Measurements from ENCODE around the gene DOC2B. TPM values are rescaled to one million over a fixed set of nuclear protein-coding genes. Genes with fewer than 3 reads are reported as not detected.

Gene DOC2B
- total RNA-seq, 1 experiment from 2014 or later, result 2.7 TPM

DNA sequence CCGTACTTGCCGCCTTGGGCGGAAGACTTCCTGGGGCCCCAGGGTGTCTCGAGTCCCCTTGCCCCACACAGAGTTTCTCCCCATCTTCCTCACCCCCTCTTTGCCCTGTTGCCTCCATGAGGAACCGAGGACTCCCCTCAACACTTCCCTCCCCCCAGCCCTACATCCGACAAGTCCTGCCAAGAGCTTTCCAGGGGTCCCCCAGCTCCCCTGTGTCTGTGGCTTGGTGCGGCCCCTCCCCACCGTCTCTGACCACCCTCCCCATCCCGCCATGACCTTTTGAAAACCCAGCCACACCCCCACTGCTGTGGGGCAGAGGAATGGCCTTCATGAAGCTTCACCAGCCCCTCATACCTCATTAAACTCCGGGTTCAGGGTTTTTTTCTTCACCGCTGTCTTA is 32.7 kb downstream of the DOC2B start:
- no peaks in the 10 kb centered on the region for H3K9me3 Mint-ChIP-seq
- H3K4me1 Mint-ChIP-seq, result no peaks in the 10 kb centered on the region
- TF ChIP-seq ZNF232 (CRISPR knock-in tag; IDR thresholded peaks at IDR 0.05) (no peak), NFATC4 (CRISPR knock-in tag; IDR thresholded peaks at IDR 0.05) (no peak), ZNF263 (CRISPR knock-in tag; IDR thresholded peaks at IDR 0.05; ENCODE audit: low read depth) (no peak), RELA (CRISPR knock-in tag; IDR thresholded peaks at IDR 0.05; ENCODE audit: borderline replicate concordance) (no peak), ELF4 (CRISPR knock-in tag; IDR thresholded peaks at IDR 0.05; ENCODE audit: low read depth) (no peak), ZNF121 (CRISPR knock-in tag; IDR thresholded peaks at IDR 0.05) (no peak), FOXP1 (CRISPR knock-in tag; IDR thresholded peaks at IDR 0.05; ENCODE audit: borderline replicate concordance) (no peak), MYBL2 (CRISPR knock-in tag; IDR thresholded peaks at IDR 0.05) (no peak), PRRX2 (CRISPR knock-in tag; IDR thresholded peaks at IDR 0.05) (no peak), NFE2L1 (CRISPR knock-in tag; IDR thresholded peaks at IDR 0.05) (no peak), KAT7 (CRISPR knock-in tag; IDR thresholded peaks at IDR 0.05; ENCODE audit: borderline replicate concordance) (no peak)
- TF ChIP-seq, protein P1, sequence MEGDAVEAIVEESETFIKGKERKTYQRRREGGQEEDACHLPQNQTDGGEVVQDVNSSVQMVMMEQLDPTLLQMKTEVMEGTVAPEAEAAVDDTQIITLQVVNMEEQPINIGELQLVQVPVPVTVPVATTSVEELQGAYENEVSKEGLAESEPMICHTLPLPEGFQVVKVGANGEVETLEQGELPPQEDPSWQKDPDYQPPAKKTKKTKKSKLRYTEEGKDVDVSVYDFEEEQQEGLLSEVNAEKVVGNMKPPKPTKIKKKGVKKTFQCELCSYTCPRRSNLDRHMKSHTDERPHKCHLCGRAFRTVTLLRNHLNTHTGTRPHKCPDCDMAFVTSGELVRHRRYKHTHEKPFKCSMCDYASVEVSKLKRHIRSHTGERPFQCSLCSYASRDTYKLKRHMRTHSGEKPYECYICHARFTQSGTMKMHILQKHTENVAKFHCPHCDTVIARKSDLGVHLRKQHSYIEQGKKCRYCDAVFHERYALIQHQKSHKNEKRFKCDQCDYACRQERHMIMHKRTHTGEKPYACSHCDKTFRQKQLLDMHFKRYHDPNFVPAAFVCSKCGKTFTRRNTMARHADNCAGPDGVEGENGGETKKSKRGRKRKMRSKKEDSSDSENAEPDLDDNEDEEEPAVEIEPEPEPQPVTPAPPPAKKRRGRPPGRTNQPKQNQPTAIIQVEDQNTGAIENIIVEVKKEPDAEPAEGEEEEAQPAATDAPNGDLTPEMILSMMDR (IDR thresholded peaks at IDR 0.05), result no peak
- TF ChIP-seq, protein P2, sequence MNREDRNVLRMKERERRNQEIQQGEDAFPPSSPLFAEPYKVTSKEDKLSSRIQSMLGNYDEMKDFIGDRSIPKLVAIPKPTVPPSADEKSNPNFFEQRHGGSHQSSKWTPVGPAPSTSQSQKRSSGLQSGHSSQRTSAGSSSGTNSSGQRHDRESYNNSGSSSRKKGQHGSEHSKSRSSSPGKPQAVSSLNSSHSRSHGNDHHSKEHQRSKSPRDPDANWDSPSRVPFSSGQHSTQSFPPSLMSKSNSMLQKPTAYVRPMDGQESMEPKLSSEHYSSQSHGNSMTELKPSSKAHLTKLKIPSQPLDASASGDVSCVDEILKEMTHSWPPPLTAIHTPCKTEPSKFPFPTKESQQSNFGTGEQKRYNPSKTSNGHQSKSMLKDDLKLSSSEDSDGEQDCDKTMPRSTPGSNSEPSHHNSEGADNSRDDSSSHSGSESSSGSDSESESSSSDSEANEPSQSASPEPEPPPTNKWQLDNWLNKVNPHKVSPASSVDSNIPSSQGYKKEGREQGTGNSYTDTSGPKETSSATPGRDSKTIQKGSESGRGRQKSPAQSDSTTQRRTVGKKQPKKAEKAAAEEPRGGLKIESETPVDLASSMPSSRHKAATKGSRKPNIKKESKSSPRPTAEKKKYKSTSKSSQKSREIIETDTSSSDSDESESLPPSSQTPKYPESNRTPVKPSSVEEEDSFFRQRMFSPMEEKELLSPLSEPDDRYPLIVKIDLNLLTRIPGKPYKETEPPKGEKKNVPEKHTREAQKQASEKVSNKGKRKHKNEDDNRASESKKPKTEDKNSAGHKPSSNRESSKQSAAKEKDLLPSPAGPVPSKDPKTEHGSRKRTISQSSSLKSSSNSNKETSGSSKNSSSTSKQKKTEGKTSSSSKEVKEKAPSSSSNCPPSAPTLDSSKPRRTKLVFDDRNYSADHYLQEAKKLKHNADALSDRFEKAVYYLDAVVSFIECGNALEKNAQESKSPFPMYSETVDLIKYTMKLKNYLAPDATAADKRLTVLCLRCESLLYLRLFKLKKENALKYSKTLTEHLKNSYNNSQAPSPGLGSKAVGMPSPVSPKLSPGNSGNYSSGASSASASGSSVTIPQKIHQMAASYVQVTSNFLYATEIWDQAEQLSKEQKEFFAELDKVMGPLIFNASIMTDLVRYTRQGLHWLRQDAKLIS (CRISPR knock-in tag; IDR thresholded peaks at IDR 0.05; ENCODE audit: borderline replicate concordance), result no peak
- TF ChIP-seq, protein P3, sequence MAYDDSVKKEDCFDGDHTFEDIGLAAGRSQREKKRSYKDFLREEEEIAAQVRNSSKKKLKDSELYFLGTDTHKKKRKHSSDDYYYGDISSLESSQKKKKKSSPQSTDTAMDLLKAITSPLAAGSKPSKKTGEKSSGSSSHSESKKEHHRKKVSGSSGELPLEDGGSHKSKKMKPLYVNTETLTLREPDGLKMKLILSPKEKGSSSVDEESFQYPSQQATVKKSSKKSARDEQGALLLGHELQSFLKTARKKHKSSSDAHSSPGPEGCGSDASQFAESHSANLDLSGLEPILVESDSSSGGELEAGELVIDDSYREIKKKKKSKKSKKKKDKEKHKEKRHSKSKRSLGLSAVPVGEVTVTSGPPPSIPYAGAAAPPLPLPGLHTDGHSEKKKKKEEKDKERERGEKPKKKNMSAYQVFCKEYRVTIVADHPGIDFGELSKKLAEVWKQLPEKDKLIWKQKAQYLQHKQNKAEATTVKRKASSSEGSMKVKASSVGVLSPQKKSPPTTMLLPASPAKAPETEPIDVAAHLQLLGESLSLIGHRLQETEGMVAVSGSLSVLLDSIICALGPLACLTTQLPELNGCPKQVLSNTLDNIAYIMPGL (CRISPR knock-in tag; IDR thresholded peaks at IDR 0.05), result no peak
- DNase-seq (ENCODE audit: low spot score) (no peak), ATAC-seq (no peak)
- no peak overlapping the region for H3K4me3 Mint-ChIP-seq
- no peaks in the 10 kb centered on the region for H3K27me3 Mint-ChIP-seq (ENCODE audit: low read depth)
- CTCF ChIA-PET, result interaction anchor here (0.6 to 1.5 kb wide), 4 partner anchors 12 to 240 kb away, joined by 3 to 6 read pairs (median 3); no protein-coding TSS in a partner anchor
- POLR2A ChIA-PET, result no interaction called here
- H3K36me3 Mint-ChIP-seq, result no peaks in the 10 kb centered on the region
- H3K27ac Mint-ChIP-seq, result no peak overlapping the region

DNA sequence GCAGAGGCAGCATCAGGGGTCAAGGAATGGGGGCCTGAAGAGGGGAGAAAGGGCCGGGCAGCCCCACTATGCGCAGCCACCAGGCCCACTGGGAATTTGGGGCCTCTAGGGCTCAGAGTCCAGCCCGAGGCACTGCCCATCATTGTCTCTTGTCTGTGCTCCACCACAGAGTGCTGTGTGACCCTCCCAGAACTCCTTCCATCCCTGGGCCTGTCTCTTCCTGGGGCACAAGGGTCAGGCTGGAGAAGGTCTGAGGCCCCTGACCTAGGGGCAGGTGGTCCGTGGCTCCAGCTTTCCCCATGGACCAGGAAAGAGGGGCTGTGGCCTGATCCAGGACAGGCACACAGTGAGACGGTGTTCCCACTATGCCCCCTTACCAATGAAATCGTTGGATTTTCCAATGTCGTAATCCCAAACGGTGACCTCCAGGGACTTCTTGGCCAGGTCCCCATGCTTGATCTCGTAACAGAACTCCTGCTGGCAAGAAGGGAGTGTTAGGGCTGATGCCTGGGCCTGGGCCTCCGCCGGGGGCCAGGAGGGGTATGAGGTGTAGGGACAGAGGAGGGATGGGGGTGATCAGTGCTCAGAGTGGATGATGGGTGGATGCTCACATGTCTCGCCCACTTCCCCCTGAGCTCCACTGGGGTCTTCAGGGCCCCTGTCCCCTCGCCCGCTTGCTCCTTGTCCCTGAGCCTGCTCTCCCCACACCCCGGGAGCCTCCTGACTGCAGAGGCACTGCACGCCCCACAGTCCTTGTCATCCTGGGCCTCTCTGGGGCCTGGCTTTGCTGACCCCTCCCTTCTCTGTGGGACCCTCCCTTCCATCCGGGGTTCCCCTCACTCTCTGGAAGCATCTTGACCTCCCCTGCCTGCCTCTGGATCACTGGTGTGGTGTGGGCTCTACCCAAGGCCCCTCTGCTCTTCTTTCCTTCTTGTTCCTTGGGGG is 33.4 kb downstream of the DOC2B start:
- ChIA-PET CTCF (interaction anchor here (1.5 kb wide), 1 partner anchor 13 kb away, joined by 3 read pairs; no protein-coding TSS in a partner anchor), POLR2A (no interaction called here)
- no peaks in the 10 kb centered on the region for H3K36me3 Mint-ChIP-seq
- no peak for ATAC-seq
- no peak for DNase-seq (ENCODE audit: low spot score)
- H3K9me3 Mint-ChIP-seq, result no peaks in the 10 kb centered on the region
- no peak for TF ChIP-seq KAT7 (CRISPR knock-in tag; IDR thresholded peaks at IDR 0.05; ENCODE audit: borderline replicate concordance)
- TF ChIP-seq, protein P4, sequence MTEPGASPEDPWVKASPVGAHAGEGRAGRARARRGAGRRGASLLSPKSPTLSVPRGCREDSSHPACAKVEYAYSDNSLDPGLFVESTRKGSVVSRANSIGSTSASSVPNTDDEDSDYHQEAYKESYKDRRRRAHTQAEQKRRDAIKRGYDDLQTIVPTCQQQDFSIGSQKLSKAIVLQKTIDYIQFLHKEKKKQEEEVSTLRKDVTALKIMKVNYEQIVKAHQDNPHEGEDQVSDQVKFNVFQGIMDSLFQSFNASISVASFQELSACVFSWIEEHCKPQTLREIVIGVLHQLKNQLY (CRISPR knock-in tag; IDR thresholded peaks at IDR 0.05), result no peak
- H3K4me1 Mint-ChIP-seq, result no peaks in the 10 kb centered on the region
- no peak overlapping the region for H3K27ac Mint-ChIP-seq
- H3K27me3 Mint-ChIP-seq (ENCODE audit: low read depth), result no peaks in the 10 kb centered on the region
- no peak overlapping the region for H3K4me3 Mint-ChIP-seq
